GM19240 (cell line): Measurements from ENCODE around the gene IL36RN.

Experiments
- DNase-seq: peaks from one replicate; pipeline ENCODE4 v3.0.0; 2011; ENCODE audit warnings: low spot score; ENCODE audit not compliant: insufficient read length

IL36RN gene

DNA sequence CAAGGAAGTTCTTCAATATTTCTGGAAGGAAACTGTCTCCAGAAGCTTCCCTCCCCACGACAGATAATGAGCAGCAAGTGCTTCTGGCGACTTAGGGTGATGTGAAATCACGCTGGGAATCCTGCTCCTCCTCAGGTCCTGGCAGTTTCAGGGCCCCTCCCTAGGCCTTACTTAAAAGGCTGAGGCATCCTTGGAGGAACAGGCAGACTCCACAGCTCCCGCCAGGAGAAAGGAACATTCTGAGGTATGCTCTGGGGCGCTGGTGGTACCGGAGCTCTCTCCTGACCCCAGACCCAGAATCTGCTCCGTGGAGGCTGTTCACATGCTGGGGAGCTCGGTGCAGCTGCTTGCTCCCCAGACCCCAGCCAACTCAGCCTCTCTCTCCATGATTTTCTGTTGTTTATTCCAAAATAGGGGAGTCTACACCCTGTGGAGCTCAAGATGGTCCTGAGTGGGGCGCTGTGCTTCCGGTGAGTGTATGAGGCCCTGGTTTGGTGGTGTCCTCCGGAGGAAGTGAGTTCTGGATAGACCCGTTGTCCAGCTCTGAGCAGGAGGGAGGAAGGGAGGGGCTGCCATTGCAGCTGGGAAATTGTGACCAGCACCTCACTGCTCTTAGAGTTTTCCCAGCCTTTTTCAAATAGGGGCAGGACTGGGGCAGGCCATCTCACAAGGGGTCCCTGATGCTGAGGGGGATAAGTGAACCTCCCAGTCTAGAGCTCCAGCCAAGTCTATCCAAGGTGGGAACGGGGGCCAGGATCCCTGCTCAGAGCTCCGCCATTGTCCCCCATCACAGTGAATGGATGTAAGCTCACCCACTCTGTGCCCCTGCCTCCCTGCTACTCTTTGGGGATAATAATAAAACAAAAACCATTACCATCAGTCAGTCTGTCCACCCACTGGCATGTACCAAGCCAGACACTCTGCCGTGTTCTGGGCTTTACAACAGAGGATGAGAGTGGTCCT, at the start of gene IL36RN:
Gene IL36RN, plus strand, starts transcription at position 201 of the 963 bp plus-strand sequence. Its CDS starts 241 bp downstream, at position 442.
- no peak for DNase-seq

DNA sequence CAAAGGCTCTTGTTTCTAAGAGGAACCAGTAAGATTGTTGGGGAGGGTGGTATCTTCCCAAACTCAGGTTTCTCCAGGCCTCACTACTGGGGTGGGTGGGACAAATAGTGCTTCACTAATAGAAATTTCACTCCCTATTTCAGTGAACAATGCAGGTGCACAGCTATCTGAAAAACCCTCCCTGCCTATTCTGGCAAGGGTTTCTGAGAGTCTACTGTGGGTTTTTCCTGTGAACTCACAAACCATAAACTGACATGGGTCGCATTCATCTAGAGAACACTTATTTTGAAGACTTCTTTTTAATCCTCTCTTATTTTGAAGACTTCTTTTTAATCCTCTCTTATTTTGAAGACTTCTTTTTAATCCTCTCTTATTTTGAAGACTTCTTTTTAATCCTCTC, 49.4 kb upstream of the IL36RN start:
- DNase-seq, result no peak

DNA sequence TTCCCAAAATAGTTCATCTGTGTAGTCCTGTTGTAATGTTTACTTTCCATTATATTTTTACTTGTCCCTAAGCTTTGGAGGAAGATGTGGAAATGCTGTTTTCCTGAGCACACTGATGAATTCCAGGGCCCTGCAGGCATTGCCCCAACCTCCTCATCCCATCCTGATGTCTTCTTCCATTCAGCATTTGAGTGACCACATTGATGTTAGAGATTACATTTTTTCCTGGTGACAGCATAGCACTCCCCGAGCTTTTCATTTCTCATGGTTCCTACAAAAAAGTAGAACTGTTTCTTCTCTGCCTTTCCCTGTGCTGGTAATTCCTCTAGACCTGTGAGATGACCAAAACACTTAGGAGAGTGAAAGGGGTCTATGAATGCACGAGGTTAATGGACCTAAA, 48.9 kb upstream of the IL36RN start:
- no peak for DNase-seq

DNA sequence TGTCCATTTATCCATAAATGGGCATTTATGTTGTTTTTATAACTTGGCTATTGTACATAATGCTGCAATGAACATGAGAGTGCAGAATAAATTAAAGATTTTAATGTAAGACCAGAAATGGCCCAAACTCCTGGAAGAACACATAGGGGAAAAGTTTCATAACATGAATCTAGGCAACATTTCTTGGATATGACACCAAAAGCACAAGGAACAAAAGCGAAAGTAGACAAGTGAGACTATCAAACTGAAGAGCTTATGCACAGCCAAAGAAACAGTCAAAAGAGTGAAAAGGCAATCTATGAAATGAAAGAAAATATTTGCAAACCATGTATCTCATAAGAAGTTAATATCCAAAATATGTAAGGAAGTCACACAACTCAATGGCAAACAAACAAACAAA, 47.9 kb upstream of the IL36RN start:
- DNase-seq, result no peak

DNA sequence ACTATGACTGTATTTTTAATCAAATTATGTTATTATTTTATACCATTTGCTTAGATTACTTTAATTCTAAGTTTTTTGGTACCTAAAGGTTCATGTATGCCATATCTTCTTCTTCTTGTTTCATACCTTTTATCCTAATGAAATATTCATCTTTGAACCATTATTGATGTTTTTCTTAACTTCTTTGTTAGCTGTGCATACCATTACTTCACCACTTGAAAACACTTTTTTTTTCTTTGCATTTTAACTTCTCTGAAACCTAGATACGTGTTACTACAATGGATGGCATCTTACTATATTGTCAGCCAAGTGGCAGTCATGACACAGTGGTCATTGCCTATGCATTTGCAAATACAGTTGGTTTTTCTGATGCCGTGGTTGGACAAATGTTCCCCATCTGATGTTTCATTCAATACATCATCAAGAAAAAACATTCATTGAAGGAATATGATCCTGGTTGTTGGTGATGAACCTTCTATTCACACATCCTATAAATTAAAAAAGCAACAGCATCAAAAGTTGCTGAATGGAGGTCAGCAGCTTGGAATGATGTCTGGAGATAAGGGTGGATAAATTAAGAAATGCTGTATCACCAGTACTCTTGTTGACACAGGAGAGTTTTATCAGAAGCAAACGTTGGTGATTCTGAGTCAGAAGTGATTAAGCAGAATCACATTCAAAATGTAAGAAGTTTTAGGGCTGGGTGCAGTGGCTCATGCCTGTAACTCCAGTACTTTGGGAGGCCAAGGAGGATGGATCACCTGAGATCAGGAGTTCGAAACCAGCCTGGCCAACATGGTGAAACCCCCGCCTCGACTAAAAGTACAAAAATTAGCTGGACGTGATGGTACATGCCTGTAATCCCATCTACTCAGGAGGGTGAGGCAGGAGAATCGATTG, 46.3 kb upstream of the IL36RN start:
- DNase-seq, result no peak

DNA sequence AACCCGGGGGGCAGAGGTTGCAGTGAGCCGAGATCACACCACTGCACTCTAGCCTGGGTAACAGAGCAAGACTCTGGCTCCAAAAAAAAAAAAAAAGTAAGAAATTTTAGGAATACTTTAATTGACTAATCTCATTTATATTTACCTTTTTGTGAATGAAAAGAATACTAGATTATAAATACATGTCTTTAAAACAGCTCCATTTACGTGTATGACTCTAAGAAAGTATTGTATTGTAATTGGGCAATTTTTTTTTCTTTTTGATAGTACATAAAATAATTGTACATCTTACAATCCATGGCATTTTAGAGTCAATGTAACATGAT, 45.7 kb upstream of the IL36RN start:
- no peak for DNase-seq

DNA sequence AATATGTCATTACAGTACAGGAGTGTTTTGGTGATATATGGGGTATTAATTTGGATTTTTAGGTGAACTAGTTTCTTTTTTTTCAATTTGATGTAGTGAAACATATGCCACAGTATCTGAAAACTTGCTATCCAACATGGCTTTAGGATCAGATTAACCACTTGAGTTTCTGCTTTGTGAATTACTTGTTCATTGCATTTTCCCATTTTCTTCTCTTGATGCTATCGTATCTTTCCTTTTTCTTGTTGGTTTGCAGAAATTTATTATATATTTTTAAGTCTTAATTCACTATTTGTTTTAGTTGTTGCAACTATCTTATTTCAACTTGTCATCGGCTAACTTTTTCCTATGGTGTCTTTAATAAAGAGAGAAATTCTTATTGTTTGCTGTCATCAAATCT, 44.9 kb upstream of the IL36RN start:
- DNase-seq, result no peak

DNA sequence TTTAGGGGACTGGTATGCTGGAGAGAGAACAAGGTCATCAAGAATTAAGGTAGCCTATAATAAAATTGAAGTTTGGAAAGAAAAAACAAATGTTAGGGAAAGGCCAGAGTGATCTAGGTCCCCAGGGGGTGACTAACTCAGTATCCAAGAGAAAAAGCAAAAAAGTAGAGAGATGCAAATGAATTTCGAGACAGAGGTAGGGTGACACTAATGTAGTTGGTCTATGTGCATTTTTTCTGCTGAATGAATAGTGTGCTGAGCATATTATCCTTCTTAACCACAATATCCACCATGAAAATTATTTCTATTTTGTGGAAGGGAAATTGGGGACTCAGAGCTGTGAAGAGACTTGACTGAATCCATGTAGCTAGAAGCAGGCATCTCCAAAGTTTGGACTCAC, 44.0 kb upstream of the IL36RN start:
- DNase-seq, result no peak

DNA sequence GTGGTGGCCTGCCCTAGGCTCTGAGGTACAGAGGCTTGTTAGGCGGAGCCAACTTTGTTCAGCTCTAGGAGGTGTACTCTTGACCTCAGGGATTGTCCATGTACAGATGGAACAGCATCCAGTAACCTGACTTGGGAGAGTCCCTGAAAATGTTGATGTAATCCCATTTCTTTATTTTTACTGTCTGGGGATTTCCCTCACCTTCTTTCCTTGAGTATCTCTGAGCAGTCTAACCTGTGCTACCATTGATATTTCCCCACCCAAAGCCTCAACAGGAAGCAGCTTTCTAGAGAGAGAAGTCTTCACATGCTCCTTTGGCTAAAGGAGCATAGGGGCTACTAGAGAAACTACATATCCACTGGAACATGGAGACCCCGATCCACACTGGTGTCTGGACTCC, 43.3 kb upstream of the IL36RN start:
- DNase-seq, result no peak

DNA sequence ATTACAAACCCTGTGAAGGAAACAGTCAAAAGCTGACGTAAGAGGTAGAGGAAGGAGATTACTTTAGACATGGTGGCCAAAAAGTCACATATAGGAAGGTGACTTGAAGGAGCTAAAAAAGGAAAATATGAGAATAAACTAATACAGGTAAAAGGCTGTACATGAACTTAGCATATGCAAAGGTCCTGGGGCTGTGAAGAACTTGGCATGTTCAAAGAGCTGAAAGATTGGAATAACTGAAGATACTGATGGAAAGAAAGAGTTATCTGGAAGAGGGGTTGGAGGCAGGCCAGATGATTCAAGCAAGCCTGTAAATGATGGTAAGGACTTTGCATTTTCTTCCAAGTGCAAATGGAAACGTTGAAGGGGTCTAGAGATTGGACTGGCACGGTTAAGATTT, 40.5 kb upstream of the IL36RN start:
- no peak for DNase-seq

DNA sequence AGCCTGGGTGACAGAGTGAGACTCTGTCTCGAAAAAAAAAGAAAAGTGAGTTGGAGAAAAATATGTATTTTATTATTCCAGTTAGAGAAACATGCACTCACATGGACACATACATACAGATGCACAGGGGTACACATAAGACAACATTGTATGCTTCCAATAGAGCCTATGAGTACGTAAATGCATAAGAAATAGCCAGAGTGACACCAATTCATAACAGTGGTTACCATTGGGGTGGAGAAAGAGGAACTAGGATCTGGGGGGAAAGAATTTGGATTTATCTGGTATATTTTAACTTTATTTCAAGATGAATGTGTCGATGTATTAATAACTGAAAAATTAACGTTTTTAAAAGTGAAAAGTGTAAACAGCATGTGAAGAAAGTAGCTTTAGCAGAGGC, 37.7 kb upstream of the IL36RN start:
- no peak for DNase-seq

DNA sequence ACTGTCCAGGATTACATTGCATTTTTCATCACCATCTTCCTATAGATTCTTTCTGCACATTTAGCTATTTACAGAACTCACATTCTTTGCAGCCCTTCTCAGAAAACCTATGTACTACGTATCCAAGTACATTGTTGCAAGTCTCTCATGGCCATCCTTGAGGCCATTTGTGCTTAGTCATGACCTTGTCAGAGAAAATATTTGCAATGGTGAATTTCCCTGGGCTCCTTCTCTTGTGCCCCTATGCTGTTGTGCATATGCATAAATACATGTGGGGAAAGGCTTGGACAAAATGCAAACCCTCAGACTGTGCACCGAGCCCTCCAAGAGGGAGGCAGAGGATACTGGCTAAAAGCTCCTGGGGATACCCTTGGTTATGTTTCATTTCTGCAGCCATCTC, 34.2 kb upstream of the IL36RN start:
- no peak for DNase-seq

DNA sequence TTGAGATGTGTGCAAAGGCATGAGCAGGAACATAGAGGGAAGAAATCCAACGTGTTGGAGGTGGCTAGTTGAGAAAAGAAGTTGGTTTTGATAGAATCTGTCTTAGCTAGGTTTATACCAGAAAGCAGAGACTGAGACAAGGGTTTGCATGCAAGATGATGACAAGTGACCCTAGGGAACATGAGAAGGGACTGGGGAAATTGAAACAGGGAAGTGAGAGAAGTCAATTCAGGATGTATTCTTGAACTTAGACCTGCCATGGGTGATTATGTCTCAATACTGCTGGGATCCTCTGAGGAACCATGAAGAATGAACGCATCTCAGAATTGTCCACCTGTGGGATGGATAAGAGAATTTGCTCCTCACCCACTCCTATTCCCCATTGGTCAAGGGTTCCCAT, 33.3 kb upstream of the IL36RN start:
- DNase-seq, result no peak

DNA sequence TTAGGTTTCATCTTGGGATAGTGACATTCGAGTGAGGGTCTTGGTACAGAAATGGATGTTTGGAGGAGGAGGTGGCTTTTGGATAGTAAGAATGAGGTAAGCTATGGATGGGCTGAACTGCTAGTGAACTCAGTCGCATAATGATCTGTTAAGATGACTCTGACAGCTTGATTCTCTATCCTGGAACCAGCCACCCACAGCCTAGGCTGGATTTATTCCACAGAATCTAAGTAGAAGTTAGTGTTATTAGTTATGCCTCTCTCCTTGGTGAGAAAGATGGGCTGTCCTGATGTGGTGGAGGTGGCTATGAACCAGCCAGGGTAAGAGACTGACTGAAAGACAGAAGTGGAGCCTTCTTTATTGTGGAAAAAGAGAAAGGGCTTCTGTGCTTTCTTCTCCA, 31.3 kb upstream of the IL36RN start:
- no peak for DNase-seq

DNA sequence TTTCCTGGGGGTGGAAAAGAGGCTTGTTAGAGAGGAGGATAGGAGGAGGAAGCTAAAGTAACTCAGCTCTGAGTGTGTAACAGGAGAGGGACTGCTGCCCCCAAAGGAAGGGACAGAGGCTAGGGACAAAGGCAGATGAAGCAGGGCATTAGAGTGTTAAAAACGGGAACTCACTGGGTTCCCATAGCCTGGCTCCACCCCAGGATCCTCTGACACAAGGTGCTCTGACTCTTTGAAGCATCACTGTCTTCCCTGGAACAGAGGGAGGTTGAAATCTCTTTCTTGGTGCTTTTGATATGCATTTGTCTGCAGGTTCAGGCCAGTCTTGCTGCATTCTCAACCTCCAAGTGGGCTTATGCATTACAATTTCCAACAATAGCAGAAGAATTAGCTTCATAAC, 30.9 kb upstream of the IL36RN start:
- DNase-seq, result no peak

DNA sequence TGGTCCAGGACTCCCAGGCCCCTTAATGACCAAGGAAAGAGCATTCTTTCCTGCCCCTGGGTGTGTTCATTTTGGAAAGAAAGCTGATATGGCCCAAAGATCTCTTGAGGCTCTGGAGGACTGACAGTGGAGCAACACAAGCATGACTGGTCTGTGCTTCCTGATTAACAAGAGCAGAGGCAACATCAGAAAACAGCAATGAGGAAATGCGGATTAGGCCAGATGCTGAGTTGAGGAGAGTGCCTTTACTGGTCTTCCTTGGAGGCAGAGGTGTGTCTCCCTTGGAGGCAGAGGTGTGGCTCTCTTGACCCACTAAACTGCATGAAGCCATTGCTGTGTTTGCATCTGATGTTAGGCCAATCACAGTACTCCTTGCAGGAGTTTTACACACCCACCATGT, 26.3 kb upstream of the IL36RN start:
- DNase-seq, result no peak

DNA sequence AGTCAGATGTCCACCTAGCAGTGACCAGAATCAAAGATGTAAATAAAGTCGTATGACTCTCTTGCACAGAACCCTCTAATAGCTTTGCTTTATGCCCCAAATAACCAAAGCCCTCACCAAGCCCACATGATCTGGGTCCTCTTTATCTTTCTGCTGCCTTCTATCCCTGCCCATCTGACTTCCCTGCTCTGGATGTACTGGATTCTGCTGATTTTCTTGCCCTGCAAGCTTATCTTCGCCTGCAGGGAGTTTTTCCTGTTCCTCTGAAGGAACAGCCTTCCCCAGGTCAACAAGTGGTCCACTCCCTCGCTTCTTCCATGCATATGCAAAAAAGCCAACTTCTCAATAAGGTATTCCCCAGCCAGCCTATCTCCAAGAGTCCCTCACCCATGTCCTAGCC, 25.0 kb upstream of the IL36RN start:
- DNase-seq, result no peak

DNA sequence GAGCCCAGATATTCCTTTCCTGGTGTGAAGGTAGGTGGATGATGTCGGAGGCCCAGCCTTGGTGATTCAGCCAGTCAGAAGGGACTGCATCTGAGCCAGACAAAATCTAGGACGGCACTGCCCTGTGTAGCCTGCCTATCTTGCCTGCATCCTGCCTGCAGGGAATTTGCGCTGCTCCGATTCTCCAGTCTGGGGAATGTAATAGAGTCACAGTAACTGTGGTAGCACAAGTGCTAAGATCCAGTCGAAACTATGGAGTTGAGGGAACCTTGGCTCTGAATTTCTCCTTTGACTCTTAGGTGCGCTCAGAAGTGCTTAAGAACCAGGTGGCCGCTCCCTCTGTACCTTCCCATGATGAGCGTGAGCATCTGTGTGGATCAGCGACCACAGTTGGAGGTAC, 22.2 kb upstream of the IL36RN start:
- no peak for DNase-seq

DNA sequence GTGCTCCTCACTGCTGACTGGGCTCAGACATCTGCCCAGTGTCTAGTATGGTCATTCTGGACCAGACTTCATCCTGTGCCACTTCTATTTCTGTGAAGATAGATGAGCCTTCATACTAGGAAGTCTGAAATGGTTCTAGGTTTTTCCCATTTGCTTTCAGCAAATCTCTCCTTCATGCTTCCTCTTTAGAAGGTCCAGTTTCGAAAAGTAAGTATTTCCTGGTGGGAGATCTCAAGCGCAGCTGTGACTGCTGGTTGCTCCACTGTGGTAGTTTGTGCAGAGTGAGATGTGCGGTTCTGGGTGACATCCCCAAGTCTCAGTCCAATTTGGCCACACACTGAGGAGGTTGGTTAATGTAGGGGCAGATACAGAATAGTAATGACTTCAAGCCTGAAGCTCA, 20.7 kb upstream of the IL36RN start:
- DNase-seq, result no peak

DNA sequence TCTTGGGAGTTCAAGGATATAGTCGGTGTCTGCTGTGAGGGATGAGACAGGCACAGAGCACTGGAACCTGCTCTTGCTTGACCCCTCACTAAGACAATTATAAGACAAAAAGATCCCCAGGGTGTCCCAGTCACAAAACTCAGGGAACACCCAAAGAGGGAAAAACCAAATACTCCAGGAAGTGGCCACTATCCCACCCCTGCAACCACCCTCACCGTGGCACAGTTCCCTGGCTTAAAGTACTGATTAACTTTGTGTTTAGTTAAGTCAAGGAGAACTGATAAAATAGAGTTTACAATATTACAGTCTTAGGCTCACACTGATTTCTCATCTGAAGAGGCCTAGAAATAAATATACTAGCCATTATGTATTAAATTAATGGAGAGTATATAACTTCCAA, 19.8 kb upstream of the IL36RN start:
- DNase-seq, result no peak

DNA sequence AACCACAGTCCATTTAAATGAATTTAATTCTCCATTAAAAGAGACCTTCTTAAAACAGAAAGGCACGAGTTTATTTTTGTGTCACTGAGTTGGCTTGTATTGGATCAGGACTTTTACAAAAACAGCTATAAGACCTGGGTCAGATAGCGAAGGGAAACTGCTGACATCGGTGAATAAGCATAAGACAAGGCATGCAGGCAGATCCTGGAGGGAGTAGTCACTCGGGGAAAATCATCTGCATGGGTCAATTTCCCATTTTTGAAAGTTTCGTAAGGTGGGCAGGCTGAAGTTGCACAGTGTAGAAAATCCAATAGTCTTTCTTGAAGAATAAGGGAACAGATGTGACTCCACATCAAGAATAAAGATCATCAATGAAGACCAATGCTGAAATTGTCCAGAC, 19.3 kb upstream of the IL36RN start:
- DNase-seq, result no peak

DNA sequence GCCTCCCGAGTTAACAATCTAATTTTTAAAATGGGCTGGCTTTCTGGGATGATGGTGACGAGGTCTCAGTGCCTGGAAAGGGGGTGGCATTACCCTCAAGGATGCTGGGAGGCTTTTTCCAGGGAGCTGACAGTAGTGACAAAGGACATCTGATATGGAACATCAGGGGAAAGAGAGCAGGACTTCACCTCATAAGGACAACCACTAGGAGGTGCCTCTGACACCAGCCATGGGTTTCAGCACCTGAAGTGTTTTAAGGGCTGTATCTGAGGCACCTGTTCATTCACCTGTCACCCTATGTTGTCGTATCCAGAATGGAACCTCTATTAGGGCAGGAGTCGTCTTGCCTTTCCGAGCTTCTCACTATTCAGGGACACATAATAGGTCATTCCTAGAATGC, 17.1 kb upstream of the IL36RN start:
- no peak for DNase-seq

DNA sequence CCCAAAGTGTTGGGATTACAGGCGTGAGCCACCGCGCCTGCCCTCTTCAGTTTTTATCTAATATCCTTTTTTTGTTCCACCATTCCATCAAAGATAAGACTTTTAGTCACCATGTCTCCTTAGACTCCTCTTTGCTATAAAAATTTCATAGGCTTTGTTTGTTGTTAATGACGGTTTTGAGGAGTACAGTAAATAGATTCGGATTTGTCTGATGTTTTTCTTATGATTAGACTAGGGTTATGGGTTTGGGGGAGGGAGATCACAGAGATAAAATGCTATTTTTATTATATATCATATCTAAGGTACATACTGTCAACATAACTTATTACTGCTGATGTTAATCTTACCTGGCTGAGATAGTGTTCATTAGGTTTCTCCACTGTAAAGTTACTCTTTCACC, 12.5 kb upstream of the IL36RN start:
- DNase-seq, result no peak
